Spinal cord (tissue), 10 donors: Measurements from ENCODE around the gene DNAH6. TPM values are rescaled to one million over a fixed set of nuclear protein-coding genes. Genes with fewer than 3 reads are reported as not detected.

Source experiments
- DNase-seq, 6 donors: peaks; one replicate each; pipeline versions ENCODE4 v3.0.0 to v3.0.0-alpha.2; 2013 to 2015; ENCODE audit warnings: low spot score in 6 of 6, low read depth in 4 of 6
- H3K27ac ChIP-seq: one replicate; pipeline ENCODE4 v1.5.1; 2013; ENCODE audit warnings: low read depth, low read length, control low read depth
- H3K27me3 ChIP-seq: one replicate; pipeline ENCODE4 v1.6.1; 2013; ENCODE audit warnings: low read length; ENCODE audit not compliant: control insufficient read depth, insufficient read depth
- H3K36me3 ChIP-seq: one replicate; pipeline ENCODE4 v1.6.1; 2013; ENCODE audit warnings: low read length; ENCODE audit not compliant: control insufficient read depth, insufficient read depth
- H3K4me1 ChIP-seq: one replicate; pipeline ENCODE4 v1.6.1; 2013; ENCODE audit warnings: low read length; ENCODE audit not compliant: control insufficient read depth, insufficient read depth
- H3K4me3 ChIP-seq: one replicate; pipeline ENCODE4 v1.5.1; 2013; ENCODE audit warnings: low read depth, low read length, control low read depth
- H3K9me3 ChIP-seq: one replicate; pipeline ENCODE4 v1.6.1; 2013; ENCODE audit warnings: low read length; ENCODE audit not compliant: control insufficient read depth, insufficient read depth
- WGBS: methylation state at CpG from one replicate; pipeline ENCODE4 v1.1.5; 2013; ENCODE audit warnings: missing lambda C conversion rate; ENCODE audit not compliant: insufficient coverage; 5-methylcytosine and 5-hydroxymethylcytosine counted together
- polyA plus RNA-seq, 2 donors: library from polyadenylated mRNA; unstranded; fragments of 120-200 nt; gene quantifications; one replicate each; pipeline ENCODE4 v1.2.1, GENCODE V29; 2013; ENCODE audit not compliant: insufficient read length in 2 of 2
- total RNA-seq, 2 donors: library from RNA; depleted of rRNA in 1 of 2; stranded (reverse); fragments of 120-200 nt in 1 of 2; fragments of >200 nt in 1 of 2; gene quantifications; one replicate each; pipeline versions ENCODE4 v1.2.3 to v1.2.4, GENCODE V29; 2013 to 2014
- donor health status: healthy.

The DNAH6 gene
- total and polyA plus RNA-seq, 4 donors: 1.6 to 7.8 (median 4.7) TPM

DNA sequence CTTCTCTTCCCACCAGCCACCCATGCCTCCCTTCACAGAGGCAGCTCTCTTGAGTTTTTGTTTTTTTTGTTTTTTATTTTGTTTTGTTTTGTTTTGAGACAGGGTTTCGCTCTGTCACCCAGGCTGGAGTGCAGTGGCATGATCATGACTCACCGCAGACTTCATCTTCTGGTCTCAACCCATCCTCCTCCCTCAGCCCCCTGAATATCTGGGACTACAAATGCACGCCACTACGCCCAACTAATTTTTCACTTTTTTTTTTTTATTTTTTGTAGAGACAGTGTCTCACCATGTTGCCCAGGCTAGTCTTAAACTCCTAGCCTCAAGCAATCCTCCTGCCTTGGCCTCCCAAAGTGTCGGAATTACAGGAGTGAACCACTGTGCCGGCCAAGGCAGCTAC is 203.1 kb downstream of the DNAH6 start:
- WGBS: 100% methylated on average over 4 of the region's 6 CpGs
- Histone ChIP-seq H3K9me3 (no peaks in the 10 kb centered on the region), H3K27me3 (no peaks in the 10 kb centered on the region), H3K4me1 (no peaks in the 10 kb centered on the region), H3K4me3 (no peak overlapping the region), H3K36me3 (no peaks in the 10 kb centered on the region), H3K27ac (no peak overlapping the region)
- DNase-seq: no peak

DNA sequence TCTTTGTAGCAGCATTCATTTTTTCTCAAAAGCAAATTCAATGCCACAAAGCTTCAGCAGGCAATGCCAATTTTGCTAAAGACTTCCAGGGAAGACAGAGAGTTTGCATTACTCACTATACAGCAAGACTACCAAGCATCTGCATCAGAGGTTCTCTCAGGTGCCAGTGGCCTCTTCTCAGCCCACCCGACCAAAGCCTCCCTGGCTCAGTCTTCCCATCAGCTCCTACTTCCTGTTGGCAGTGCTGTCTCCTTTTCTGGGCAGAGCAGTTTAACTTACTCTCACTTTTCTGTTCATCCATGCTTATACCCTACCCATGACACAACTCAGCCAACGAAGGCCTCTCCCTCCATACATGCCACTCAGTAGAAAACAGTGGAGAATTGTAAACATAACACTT is 207.5 kb downstream of the DNAH6 start:
- no peaks in the 10 kb centered on the region for H3K36me3 ChIP-seq
- no peaks in the 10 kb centered on the region for H3K4me1 ChIP-seq
- H3K9me3 ChIP-seq: no peaks in the 10 kb centered on the region
- H3K27ac ChIP-seq: no peak overlapping the region
- WGBS: 62% methylated on average over 2 of the region's 2 CpGs
- H3K27me3 ChIP-seq: no peaks in the 10 kb centered on the region
- no peak overlapping the region for H3K4me3 ChIP-seq
- DNase-seq: no peak

DNA sequence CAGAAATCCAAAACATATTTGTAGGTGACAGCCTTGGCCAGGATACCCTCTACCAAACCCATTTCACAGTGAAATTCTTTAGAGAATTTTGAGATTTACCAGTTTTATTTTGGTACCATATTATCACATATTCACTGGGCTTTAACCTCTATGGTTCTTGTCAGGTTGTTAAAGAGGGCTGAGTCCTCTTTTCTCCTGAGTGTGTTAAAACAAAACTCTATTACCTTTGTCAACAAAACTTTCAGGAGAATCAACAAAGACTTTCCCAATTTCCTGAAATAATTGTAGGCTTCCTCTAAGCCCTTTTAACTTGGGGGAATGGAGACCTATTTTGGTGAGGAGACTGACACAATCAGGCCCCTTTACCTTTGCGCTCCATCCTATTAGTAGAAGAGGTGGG is 209.4 kb downstream of the DNAH6 start:
- Histone ChIP-seq H3K36me3 (no peaks in the 10 kb centered on the region), H3K27me3 (no peaks in the 10 kb centered on the region), H3K4me1 (no peaks in the 10 kb centered on the region), H3K27ac (no peak overlapping the region), H3K4me3 (no peak overlapping the region), H3K9me3 (no peaks in the 10 kb centered on the region)
- no peak for DNase-seq
- 100% methylated on average over 1 of the region's 1 CpG for WGBS

DNA sequence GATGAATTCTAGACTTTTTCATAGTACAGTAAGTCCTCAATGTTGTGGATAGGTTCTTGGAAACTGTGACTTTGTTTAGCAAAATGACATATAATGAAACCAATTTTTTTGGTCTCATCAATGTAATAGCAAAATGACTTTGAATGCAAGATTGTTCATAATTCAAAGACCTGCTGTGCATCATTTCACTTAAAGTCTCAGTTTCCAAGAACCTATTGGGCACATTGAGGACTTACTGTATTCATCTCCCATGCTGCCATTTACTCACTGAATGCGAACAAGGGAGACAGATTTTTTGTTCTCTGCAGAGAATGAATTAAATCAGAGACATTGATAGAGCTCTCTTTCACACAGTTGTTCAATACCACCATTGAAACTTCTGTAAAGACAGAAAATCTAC is 211.0 kb downstream of the DNAH6 start:
- Histone ChIP-seq H3K27ac (no peak overlapping the region), H3K36me3 (no peaks in the 10 kb centered on the region), H3K4me1 (no peaks in the 10 kb centered on the region), H3K27me3 (no peaks in the 10 kb centered on the region), H3K9me3 (no peaks in the 10 kb centered on the region), H3K4me3 (no peak overlapping the region)
- no CpG with 5 or more reads among the region's 1 CpG for WGBS
- no peak for DNase-seq

DNA sequence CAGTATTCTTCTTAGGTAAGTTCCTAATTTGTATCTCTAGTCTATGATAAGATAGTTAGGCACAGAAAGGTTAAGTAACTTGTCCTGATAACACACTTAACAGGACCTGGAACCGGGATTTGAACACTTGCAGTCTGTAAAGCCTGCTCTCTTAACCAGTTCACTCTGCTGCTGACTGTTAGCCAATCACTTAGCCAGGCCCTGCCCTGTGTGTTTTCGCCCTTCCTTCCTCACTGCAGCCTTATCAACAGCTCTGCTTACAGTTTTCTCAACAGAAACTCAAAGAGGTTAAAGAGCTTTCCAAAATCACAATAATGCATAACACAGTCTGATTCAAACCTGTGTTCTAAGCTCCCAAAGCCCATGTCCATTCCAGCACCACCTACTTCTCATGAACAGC is 212.9 kb downstream of the DNAH6 start:
- H3K36me3 ChIP-seq: no peaks in the 10 kb centered on the region
- no peaks in the 10 kb centered on the region for H3K4me1 ChIP-seq
- H3K9me3 ChIP-seq: no peaks in the 10 kb centered on the region
- 90% methylated on average over 2 of the region's 2 CpGs for WGBS
- H3K4me3 ChIP-seq: no peak overlapping the region
- no peak overlapping the region for H3K27ac ChIP-seq
- no peaks in the 10 kb centered on the region for H3K27me3 ChIP-seq
- no peak for DNase-seq

DNA sequence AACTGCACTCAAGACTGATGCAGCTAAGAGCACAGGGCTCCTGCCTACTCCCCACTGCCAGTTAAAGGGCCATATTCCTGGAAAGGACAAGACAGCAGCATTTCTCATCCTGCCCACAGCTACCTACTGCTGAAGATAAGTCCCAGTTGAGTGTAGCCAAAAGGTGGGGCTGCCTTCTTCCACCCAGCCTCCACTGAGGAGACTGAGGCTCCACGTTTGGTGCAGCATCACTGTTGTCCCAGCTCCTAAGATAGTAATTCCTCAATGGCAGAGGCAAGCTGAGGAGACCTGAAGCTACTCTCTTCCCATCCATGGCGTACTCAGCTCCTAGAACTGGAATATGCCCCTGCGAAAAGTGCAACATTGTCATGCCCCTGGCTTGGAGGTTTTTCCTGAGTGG is 214.9 kb downstream of the DNAH6 start:
- H3K27me3 ChIP-seq: no peaks in the 10 kb centered on the region
- no peaks in the 10 kb centered on the region for H3K9me3 ChIP-seq
- no peaks in the 10 kb centered on the region for H3K4me1 ChIP-seq
- no peak for DNase-seq
- WGBS: 67% methylated on average over 1 of the region's 3 CpGs
- no peaks in the 10 kb centered on the region for H3K36me3 ChIP-seq
- no peak overlapping the region for H3K27ac ChIP-seq
- H3K4me3 ChIP-seq: no peak overlapping the region

DNA sequence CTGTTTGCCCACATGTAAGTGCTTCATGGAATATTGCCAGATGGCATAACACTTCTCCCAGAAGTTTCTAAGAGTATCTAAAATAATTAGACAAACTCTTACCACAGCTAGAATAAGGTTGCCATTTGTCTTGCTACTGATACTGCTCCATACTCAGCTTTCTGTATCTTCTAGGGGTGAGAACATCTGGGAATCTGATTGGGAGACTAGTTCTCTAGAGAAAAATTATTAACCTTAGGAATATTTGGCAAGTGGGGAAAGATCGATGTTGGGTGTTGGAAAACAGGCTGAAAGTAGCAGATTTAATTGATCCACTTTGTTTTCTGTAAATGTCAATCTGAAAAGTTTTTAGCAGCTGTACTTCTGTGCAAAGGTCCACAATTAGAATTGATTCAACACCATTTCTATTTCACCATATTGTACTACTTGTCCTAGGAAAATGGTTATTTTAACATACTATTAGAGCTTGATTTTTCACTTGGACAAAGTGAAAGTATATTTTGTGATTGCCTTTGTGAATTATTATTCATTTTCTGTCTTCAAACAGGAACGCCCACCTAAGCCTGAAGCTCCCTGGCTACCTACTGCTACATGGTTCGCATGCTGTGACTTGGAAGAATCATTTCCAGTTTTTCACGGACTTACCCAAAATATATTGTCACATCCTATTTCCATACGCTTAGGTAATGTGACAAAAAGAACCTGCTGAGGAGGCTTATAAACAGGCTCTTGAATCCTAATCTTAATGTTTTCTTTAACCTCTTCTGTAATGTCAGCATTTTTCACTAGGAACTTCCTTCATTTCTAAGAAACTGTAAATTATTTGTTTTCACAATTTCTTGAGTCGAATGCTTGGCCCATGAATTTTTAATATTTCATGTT is 216.8 kb downstream of the DNAH6 start:
- H3K4me1 ChIP-seq: no peaks in the 10 kb centered on the region
- no peak overlapping the region for H3K27ac ChIP-seq
- H3K27me3 ChIP-seq: no peaks in the 10 kb centered on the region
- no peaks in the 10 kb centered on the region for H3K36me3 ChIP-seq
- H3K9me3 ChIP-seq: no peaks in the 10 kb centered on the region
- no peak overlapping the region for H3K4me3 ChIP-seq
- 95% methylated on average over 2 of the region's 6 CpGs for WGBS
- no peak for DNase-seq

DNA sequence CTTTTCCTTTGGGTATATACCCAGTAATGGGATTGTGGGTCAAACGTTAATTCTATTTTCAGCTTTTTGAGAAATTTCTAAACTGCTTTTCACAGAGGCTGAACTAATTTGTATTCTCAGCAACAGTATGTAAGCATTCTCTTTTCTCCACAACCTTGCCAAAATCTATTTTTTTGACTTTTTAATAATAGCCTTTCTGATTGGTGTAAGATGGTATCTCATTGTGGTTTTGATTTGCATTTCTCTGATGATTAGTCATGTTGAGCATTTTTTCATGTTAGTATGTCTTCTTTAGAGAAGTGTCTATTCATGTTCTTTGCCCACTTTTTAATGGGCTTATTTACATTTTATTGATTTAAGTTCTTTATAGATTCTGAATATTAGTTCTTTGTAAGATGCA is 219.1 kb downstream of the DNAH6 start:
- WGBS: no CpG with 5 or more reads among the region's 1 CpG
- DNase-seq: no peak
- Histone ChIP-seq H3K9me3 (no peaks in the 10 kb centered on the region), H3K4me1 (no peaks in the 10 kb centered on the region), H3K36me3 (no peaks in the 10 kb centered on the region), H3K27ac (no peak overlapping the region), H3K27me3 (no peaks in the 10 kb centered on the region), H3K4me3 (no peak overlapping the region)

DNA sequence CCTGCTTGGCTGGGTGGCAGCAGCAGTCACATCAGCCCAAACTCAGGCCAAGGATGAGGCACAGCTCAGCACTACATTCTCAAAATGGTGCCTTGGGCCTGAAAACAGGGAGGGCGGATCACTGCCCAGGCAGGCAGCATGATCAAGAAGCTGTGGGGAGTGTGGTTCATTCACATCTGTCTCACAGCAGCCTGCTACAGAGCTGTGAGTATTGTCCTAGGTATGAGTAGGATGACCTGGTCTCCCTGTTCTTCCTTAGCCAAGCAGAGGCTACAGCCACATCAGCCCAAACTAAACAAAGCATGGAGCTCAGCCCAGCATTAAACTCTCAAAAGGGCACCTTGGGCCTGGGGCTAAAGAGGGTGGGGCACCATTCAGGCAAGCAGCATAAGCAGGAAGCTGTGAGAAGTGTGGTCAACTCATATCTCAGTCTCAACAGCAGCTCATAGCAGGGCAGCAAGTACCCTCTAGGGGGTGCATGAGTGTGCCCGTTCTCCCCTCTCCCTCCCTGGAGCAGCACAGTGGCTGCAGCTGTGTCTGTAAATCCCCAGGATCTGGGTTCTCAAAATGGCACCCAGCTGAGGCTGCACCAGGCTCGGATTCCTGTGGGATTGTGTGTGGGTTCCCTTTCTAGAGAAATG is 225.0 kb downstream of the DNAH6 start:
- Histone ChIP-seq H3K9me3 (no peaks in the 10 kb centered on the region), H3K27ac (no peak overlapping the region), H3K4me3 (no peak overlapping the region), H3K27me3 (no peaks in the 10 kb centered on the region), H3K36me3 (no peaks in the 10 kb centered on the region), H3K4me1 (no peaks in the 10 kb centered on the region)
- no peak for DNase-seq
- 83% methylated on average over 2 of the region's 3 CpGs for WGBS

DNA sequence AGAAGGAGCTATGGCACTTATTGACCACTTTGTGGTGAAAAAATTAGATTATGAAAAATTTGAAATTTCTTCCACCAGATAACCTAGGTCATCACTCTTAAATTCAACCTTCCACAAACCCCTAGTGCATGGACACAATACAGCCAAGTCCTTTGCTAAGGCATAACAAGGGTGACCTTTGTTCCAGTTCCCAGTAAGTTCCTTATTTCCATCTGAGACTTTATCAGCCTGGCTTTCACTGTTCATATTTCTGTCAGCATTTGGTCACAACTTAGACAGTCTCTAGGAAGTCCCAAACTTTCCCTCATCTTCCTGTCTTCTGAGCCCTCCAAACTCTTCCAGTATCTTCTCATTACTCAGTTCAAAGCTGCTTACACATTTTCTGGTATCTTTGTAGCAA is 232.0 kb downstream of the DNAH6 start:
- H3K27me3 ChIP-seq: no peaks in the 10 kb centered on the region
- no peak overlapping the region for H3K27ac ChIP-seq
- no peak overlapping the region for H3K4me3 ChIP-seq
- no peaks in the 10 kb centered on the region for H3K4me1 ChIP-seq
- H3K9me3 ChIP-seq: no peaks in the 10 kb centered on the region
- DNase-seq: no peak
- H3K36me3 ChIP-seq: no peaks in the 10 kb centered on the region
